Globus pallidus (tissue), 1 donor: ENCODE data around the gene ZNF18.
"Not testable (repeated sequence)": the region's sequence is repeated elsewhere in the genome, so short reads cannot be mapped to it uniquely, and the experiment has no call there.

Experiments
- DNase-seq: peaks from one replicate; pipeline ENCODE4 v3.0.0-alpha.2; 2015; ENCODE audit warnings: low spot score

Gene ZNF18

DNA sequence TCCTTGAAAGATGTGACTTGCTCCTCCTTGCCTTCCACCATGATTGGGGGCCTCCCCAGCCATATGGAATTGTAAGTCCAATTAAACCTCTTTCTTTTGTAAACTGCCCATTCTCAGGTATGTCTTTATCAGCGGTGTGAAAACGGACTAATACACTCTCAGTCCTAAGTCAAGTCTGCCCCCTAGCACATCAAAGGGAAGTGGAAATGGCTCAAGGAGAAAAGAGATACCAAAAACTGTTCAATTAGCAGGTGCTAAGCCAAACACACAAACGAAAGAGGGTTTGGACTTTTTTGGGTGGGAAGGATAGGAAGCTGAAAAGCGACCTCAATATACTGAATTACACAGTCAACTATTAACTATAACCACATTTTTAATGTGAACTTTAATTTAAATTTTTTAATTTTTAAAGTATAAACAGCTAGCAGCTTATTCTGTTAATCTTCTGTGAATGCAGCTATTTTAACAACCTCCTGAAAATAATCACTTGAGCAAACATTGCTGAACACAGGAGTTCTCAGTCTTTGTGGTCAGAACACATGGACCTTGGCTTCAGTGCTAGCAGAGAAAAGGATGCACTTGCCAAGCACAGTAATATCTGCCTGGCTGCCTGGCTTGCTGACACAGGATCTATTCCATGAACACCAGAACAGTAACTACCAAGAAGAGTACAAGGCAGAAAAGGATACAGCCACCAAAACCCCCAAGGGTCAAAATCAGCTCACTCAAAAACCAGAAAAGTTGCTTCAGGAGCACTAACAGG, 10.9 kb downstream of the ZNF18 start:
- DNase-seq: no peak

DNA sequence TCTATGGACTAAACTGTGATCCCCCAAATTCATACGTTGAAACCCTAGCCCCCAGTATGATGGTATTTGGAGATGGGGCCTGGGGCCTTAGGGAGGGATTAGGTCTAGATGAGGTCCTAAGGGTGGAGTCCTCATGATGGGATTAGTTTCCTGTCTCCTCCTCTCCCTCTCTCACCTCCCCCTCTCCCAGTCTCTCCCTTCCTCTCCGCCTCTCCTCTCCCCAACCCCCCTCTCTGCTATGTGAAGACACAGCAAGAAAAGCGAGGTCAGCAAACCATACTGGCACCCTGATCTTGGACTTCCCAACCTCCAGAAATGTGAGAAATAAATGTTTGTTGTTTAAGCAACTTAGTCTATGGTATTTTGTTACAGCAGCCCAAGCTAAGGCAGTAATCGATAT, 15.4 kb downstream of the ZNF18 start:
- DNase-seq: no peak

GRCh38 chr17:11980813-11981212, 16.5 kb downstream of the ZNF18 start:
- DNase-seq: no peak

DNA sequence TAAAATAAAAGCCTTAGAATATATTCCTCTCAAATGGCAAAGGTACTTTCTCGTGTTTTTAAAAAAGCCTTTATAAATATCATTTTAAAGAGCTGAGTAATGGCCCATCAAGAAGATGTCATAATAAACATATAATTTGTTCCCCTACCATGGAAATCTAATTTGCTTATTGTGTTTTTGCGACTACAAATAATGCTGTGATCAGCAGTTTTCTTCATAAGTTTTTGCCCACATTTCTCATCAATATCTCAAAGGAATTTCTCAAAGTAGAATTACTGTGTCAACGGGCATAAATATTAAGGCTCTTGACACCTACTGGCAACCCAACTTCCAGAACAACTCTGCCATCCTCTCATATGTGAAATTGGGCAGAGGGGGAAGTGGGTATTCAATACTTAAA, 17.5 kb downstream of the ZNF18 start:
- no peak for DNase-seq

DNA sequence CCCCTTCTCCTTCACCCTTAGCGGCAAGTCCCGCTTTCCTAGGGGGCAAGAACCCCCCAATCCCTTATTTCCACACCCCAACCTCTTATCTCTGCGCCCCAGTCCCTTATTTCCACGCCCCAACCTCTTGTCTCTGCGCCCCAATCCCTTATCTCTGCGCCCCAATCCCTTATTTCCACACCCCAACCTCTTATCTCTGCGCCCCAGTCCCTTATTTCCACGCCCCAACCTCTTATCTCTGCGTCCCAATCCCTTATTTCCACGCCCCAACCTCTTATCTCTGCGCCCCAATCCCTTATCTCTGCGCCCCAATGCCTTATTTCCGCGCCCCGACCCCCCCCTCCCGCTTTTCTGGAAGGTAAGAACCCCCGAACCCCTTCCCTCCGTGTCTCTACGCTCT, 24.5 kb downstream of the ZNF18 start:
- not testable (repeated sequence) for DNase-seq

DNA sequence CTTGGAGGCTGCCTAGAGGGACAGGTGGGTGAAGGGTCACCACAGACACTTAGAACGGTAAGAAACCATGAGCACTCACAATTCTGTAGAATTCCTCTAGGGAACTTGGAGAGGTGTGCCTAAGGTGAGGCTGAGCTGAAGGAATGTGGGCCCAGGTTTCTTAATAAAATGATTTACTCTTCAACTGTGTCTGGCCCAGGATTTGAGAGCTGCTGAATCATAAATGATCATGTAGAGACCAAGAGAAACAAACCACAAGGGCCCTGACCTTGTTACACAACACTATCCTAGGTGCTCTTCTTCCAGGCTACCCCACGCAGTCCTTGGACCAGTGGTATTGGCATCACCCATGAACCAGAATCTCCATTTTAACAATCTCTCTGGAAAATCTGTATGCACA, 27.7 kb downstream of the ZNF18 start:
- DNase-seq: no peak

DNA sequence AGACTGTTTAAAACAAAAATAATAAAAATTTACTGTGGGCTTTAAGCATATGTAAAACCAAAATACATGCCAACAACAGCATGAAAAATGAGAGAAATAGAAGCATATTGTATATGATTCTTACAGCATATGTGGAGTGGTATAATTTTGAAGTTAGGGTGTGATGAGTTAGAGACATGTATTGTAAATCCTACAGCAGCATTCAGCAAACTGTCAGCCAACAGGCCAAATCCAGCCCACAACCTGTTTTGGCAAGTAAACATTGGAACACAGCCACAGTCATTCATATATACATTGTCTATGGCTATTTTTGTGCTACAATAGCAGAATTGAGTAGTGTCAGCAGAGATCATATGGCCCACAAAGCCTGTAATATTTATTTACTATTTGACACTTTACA, 42.3 kb downstream of the ZNF18 start:
- DNase-seq: no peak

DNA sequence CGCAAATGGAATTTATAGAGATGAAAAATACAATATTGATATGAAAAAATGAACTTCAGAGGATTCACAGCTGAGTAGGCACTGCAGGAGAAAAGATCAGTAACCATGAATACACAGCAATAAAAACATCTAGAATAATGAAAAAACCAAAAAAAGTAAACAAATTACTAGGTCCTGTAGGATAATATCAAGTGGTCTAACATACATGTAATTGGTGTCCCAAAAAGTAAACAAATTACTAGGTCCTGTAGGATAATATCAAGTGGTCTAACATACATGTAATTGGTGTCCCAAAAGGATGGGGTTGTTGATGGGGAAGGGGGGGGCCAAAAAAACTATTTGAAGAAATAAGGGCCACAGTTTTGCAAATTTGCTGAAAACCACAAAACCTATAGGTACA, 43.4 kb downstream of the ZNF18 start:
- DNase-seq: no peak

- no peak for DNase-seq
These were observed 44.7 kb downstream of the ZNF18 start for GRCh38 chr17:11952610-11953009.

GRCh38 chr17:11950771-11951519, 46.3 kb downstream of the ZNF18 start:
- no peak for DNase-seq

GRCh38 chr17:11949571-11949970, 47.7 kb downstream of the ZNF18 start:
- not testable (repeated sequence) for DNase-seq

DNA sequence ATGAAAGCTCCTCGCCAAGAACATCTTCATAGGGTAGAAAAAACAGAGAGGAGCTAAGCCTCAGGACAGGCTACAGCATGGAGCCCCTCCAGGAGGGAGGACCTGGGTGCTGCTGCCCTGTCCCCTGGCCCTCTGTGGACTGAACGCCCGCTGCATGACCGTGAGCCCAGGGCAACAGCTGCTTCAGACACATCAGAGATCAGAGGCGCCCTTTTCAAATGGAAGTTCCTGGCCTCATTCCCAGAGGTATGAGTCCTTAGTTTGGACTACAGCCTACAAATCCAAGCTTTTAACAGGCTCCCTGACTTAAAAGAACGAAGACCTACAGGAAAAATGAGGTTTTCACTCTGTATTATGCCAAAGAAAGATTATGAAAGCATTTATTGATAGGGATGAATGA, 48.5 kb downstream of the ZNF18 start:
- no peak for DNase-seq

GRCh38 chr17:11944587-11944986, 52.7 kb downstream of the ZNF18 start:
- DNase-seq: no peak

DNA sequence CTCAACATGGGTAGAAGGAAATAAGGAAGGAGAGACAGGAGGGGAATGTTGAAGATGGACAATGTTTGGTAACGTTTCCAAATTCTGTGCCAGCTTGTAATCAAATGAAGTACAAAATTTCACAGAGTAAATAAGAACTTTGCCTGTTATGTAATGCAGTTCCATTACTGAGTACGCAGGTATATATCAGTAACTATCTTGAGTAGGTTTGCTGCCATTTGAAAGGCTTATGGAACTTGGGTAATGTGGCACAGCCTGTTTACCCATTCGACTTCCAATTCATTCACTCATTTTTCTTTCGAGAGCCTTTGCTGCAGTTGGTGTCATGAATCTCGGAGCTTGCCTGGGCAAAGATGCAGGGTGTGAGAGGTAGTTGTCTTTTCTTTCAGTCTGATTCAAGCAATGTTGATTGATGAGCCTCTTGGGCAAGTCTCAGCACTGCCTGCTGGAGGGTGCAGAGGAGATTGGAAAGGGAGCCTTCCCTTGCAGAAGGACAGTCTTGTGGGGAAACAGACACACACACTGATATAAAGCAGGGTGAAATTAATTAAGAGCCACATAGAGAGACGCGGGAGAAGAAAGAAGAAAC, 53.4 kb downstream of the ZNF18 start:
- DNase-seq: no peak

- not testable (repeated sequence) for DNase-seq
These were observed 54.2 kb downstream of the ZNF18 start for GRCh38 chr17:11943086-11943485.

- no peak for DNase-seq
These were observed 56.4 kb downstream of the ZNF18 start for GRCh38 chr17:11940904-11941303.

DNA sequence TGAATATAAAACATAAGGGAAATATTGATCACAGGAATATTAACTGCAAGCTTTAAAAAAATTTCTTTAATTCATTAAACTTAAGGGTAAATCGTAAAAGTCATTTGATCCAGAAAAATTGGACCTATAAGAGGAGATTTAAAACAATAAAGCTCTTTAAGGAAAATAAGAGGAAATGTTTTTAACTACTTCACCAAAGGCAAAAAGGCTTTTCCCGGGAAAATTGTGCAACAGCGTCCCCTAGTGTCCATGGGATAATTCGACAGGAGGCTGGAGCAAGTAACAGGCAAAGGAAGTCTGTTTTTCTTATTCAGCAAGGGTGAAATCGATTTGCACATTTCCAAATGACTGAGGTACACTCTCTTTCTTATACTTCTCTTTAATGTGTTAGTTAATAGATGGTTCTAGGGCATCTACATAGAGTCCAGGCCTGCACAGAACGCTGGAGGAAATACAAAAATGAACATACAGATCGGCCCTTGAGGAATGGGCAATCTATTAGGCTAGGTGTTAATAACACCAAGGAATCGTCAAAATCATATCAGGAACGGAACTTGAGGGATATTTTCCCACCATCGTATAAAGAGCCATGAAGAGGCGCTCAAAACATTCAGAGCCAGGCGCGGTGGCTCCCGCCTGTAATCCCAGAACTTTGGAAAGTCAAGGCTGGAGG, 61.4 kb downstream of the ZNF18 start:
- DNase-seq: peak; percentile 37

DNA sequence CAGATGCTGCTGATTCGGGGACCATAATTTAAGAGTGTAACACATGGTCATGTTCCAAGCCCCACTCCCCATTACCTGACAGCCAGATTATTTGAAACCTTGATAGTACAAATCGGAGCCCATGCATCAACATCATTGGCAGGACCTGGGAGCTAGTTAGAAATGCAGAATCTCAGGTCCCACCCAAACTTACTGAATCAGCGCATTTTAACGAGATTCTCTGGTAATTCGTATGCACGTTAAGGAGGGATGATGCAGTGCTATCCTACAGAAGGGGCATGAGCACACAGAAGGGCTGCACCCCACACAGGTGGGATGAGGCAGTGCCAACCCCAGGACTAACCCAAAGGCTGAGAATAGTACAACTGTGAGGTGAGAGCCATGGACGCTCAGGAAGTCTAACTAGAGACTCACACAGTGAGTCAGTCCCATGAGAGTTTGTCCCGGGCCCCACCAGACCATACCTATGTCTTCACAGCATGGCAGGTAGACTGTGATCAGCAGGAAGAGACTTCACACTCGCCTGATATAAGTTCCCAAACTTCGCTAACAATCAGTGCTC, 64.9 kb downstream of the ZNF18 start:
- no peak for DNase-seq

DNA sequence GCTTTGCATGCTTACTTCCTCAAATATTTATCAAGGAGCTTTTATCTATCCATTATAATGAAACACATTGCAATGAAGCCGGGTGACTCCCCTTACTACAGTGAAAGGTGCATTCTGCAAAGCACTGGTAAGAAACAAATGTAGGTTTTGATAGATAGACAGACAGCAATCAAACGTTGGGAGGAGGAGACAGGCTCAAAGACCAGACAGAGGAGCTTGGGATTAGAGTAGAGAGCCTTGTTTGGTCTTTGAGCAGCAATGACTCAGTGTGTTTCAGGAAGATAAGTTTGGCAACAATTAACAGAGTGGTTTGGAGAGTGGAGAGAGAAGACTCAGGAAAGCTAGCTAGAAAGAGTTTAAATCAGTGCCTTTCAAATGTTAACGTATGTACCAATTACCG, 68.8 kb downstream of the ZNF18 start:
- DNase-seq: no peak
